Neuronal stem cell (in vitro differentiated cells): Measurements from ENCODE around the gene NRCAM.

Experiments used
- DNase-seq: peaks from one replicate; pipeline ENCODE4 v3.0.0-alpha.2; 2013; ENCODE audit warnings: low spot score
- H2AFZ ChIP-seq: one replicate; pipeline ENCODE4 v1.6.1; 2013; ENCODE audit warnings: mild to moderate bottlenecking, low read length, inconsistent platforms
- H2AK5ac ChIP-seq: 2 replicates; pipeline ENCODE4 v1.6.1; 2013; ENCODE audit warnings: low read depth, mild to moderate bottlenecking, inconsistent platforms, low read length, moderate library complexity, mixed read lengths
- H2BK120ac ChIP-seq: 2 replicates; pipeline ENCODE4 v1.6.1; 2013; ENCODE audit warnings: low read depth, mild to moderate bottlenecking, inconsistent platforms, low read length, moderate library complexity, mixed read lengths
- H2BK12ac ChIP-seq: one replicate; pipeline ENCODE4 v1.6.1; 2013; ENCODE audit warnings: low read length, inconsistent platforms
- H2BK15ac ChIP-seq: 2 replicates; pipeline ENCODE4 v1.6.1; 2013; ENCODE audit warnings: mild to moderate bottlenecking, low read length, inconsistent platforms, mixed read lengths
- H2BK5ac ChIP-seq: one replicate; pipeline ENCODE4 v1.6.1; 2013; ENCODE audit warnings: inconsistent platforms, mild to moderate bottlenecking, low read length, moderate library complexity
- H3K14ac ChIP-seq: one replicate; pipeline ENCODE4 v1.6.1; 2013; ENCODE audit warnings: low read length, inconsistent platforms
- H3K18ac ChIP-seq: 2 replicates; pipeline ENCODE4 v1.6.1; 2013; ENCODE audit warnings: low read length, inconsistent platforms
- H3K23ac ChIP-seq: 2 replicates; pipeline ENCODE4 v1.6.1; 2013; ENCODE audit warnings: low read depth, mild to moderate bottlenecking, mixed read lengths, low read length, inconsistent platforms; ENCODE audit not compliant: poor library complexity
- H3K27ac ChIP-seq: replicated peaks from 3 replicates; pipeline ENCODE4 v1.5.1; 2013; ENCODE audit warnings: low read length, inconsistent platforms
- H3K27me3 ChIP-seq, 3 experiments: 2 replicates each; pipeline ENCODE4 v1.6.1; 2013; ENCODE audit warnings: low read length in 3 of 3, mild to moderate bottlenecking in 2 of 3, inconsistent platforms in 1 of 3, low read depth in 1 of 3, mixed read lengths in 1 of 3, moderate library complexity in 1 of 3; ENCODE audit not compliant: control insufficient read depth in 3 of 3, insufficient read depth in 3 of 3
- H3K36me3 ChIP-seq, 2 donors: replicated peaks in 1 of 2; 2 replicates each; pipeline ENCODE4 v1.6.1; 2013; ENCODE audit warnings: low read length in 2 of 2; ENCODE audit not compliant: control insufficient read depth in 2 of 2, insufficient read depth in 2 of 2
- H3K4ac ChIP-seq: 2 replicates; pipeline ENCODE4 v1.6.1; 2013; ENCODE audit warnings: inconsistent platforms, mild to moderate bottlenecking, low read length, moderate library complexity
- H3K4me1 ChIP-seq, 2 donors: 1 replicate in 1 of 2; 2 replicates in 1 of 2; pipeline ENCODE4 v1.6.1; 2013; ENCODE audit warnings: low read length in 2 of 2, low read depth in 1 of 2; ENCODE audit not compliant: control insufficient read depth in 2 of 2, insufficient read depth in 1 of 2
- H3K4me2 ChIP-seq: one replicate; pipeline ENCODE4 v1.6.1; 2013; ENCODE audit warnings: mild to moderate bottlenecking, low read length, inconsistent platforms; ENCODE audit not compliant: insufficient read depth, poor library complexity, severe bottlenecking
- H3K4me3 ChIP-seq, 2 donors: 2 replicates each; pipeline ENCODE4 v1.5.1; 2013; ENCODE audit warnings: low read length in 2 of 2, mild to moderate bottlenecking in 2 of 2, inconsistent platforms in 1 of 2, moderate library complexity in 1 of 2
- H3K79me1 ChIP-seq: one replicate; pipeline ENCODE4 v1.6.1; 2013; ENCODE audit warnings: low read depth, mild to moderate bottlenecking, inconsistent platforms, low read length, moderate library complexity
- H3K9ac ChIP-seq: one replicate; pipeline ENCODE4 v1.6.1; 2013; ENCODE audit warnings: mild to moderate bottlenecking, low read depth, low read length, inconsistent platforms; ENCODE audit not compliant: poor library complexity
- H3K9me3 ChIP-seq, 2 donors: replicated peaks in 1 of 2; 2 replicates each; pipeline versions ENCODE3 to v1.6.1; 2013; ENCODE audit warnings: low read length in 2 of 2, mild to moderate bottlenecking in 2 of 2, inconsistent platforms in 1 of 2, low read depth in 1 of 2, mixed read lengths in 1 of 2, moderate library complexity in 1 of 2; ENCODE audit not compliant: control insufficient read depth in 2 of 2, insufficient read depth in 1 of 2
- H4K8ac ChIP-seq: one replicate; pipeline ENCODE4 v1.6.1; 2013; ENCODE audit warnings: low read depth, mild to moderate bottlenecking, inconsistent platforms, low read length, moderate library complexity
- H4K91ac ChIP-seq: one replicate; pipeline ENCODE4 v1.6.1; 2013; ENCODE audit warnings: low read length, low read depth, mild to moderate bottlenecking, inconsistent platforms; ENCODE audit not compliant: poor library complexity
- WGBS, 2 donors: extraction: QIAGEN DNeasy Blood & Tissue Kit; methylation state at CpG; one replicate each; pipeline ENCODE4 v1.1.7; 2013; ENCODE audit warnings: missing lambda C conversion rate in 2 of 2, mixed read lengths in 1 of 2; ENCODE audit not compliant: insufficient read length in 2 of 2, insufficient replicate concordance in 1 of 2; ENCODE audit errors: extremely low coverage in 2 of 2; 5-methylcytosine and 5-hydroxymethylcytosine counted together

The NRCAM gene

GRCh38 chr7:108136191-108136688, 320.0 kb downstream of the NRCAM start:
- no peak overlapping the region for H3K4me3 ChIP-seq
- H3K27ac ChIP-seq: no peak overlapping the region
- no peak overlapping the region for H3K18ac ChIP-seq
- no peaks in the 10 kb centered on the region for H3K79me1 ChIP-seq
- H3K4ac ChIP-seq: no peak overlapping the region
- H4K8ac ChIP-seq: no peak overlapping the region
- peaks cover 7 to 8% of the 10 kb centered on the region in 2 donors for H3K4me1 ChIP-seq
- no peak overlapping the region for H3K4me2 ChIP-seq
- no peaks in the 10 kb centered on the region for H3K36me3 ChIP-seq
- no peak overlapping the region for H2BK15ac ChIP-seq
- no peak overlapping the region for H2AK5ac ChIP-seq
- no peak overlapping the region for H4K91ac ChIP-seq
- H3K23ac ChIP-seq: no peak overlapping the region
- no peaks in the 10 kb centered on the region for H3K27me3 ChIP-seq
- no peaks in the 10 kb centered on the region for H3K9me3 ChIP-seq
- no peak for DNase-seq
- no peak overlapping the region for H2BK12ac ChIP-seq
- no peak overlapping the region for H2BK5ac ChIP-seq
- no peak overlapping the region for H3K14ac ChIP-seq
- H2BK120ac ChIP-seq: no peak overlapping the region
- H3K9ac ChIP-seq: no peak overlapping the region
- no CpG with 5 or more reads among the region's 4 CpGs for WGBS, 2 donors
- no peak overlapping the region for H2AFZ ChIP-seq

- no CpG with 5 or more reads among the region's 7 CpGs for WGBS, 2 donors
- DNase-seq: no peak
Observed at GRCh38 chr7:108135446-108136190, 320.6 kb downstream of the NRCAM start.

GRCh38 chr7:108134486-108134885, 321.8 kb downstream of the NRCAM start:
- Histone ChIP-seq H2BK15ac (no peak overlapping the region), H2BK120ac (no peak overlapping the region), H3K4me2 (no peak overlapping the region), H2BK5ac (no peak overlapping the region), H3K18ac (no peak overlapping the region), H2AK5ac (no peak overlapping the region), H3K4me3 (no peak overlapping the region), H3K4me1 (peaks cover 7 to 8% of the 10 kb centered on the region in 2 donors), H3K9me3 (no peaks in the 10 kb centered on the region), H3K9ac (no peak overlapping the region), H3K27ac (no peak overlapping the region), H3K79me1 (no peaks in the 10 kb centered on the region), H2AFZ (no peak overlapping the region), H3K36me3 (no peaks in the 10 kb centered on the region), H4K8ac (no peak overlapping the region), H3K14ac (no peak overlapping the region), H3K4ac (no peak overlapping the region), H2BK12ac (no peak overlapping the region), H3K27me3 (no peaks in the 10 kb centered on the region), H3K23ac (no peak overlapping the region), H4K91ac (no peak overlapping the region)
- no CpG with 5 or more reads among the region's 1 CpG for WGBS, 2 donors
- DNase-seq: no peak

More at GRCh38 chr7:108135446-108136190, 320.6 kb downstream of the NRCAM start:
- Histone ChIP-seq H3K14ac (no peak overlapping the region), H3K27ac (no peak overlapping the region), H3K27me3 (no peaks in the 10 kb centered on the region), H3K4me1 (peaks cover 7 to 8% of the 10 kb centered on the region in 2 donors), H3K79me1 (no peaks in the 10 kb centered on the region), H3K9me3 (no peaks in the 10 kb centered on the region), H3K23ac (no peak overlapping the region), H4K91ac (no peak overlapping the region), H2AK5ac (no peak overlapping the region), H3K4me2 (no peak overlapping the region), H2BK12ac (no peak overlapping the region), H3K4me3 (no peak overlapping the region), H3K36me3 (no peaks in the 10 kb centered on the region), H2AFZ (no peak overlapping the region), H2BK5ac (no peak overlapping the region), H2BK120ac (no peak overlapping the region), H2BK15ac (no peak overlapping the region), H4K8ac (no peak overlapping the region), H3K9ac (no peak overlapping the region), H3K4ac (no peak overlapping the region), H3K18ac (no peak overlapping the region)

- Histone ChIP-seq H3K23ac (no peak overlapping the region), H3K27me3 (peaks cover 0 to 3% (median 0%) of the 10 kb centered on the region in 3 experiments), H3K27ac (peak overlapping the region; percentile 84), H3K36me3 (no peaks in the 10 kb centered on the region), H3K79me1 (no peaks in the 10 kb centered on the region), H3K4me3 (no peak overlapping the region), H4K8ac (no peak overlapping the region), H2BK15ac (no peak overlapping the region), H4K91ac (no peak overlapping the region), H3K14ac (no peak overlapping the region), H2BK5ac (no peak overlapping the region), H3K4ac (no peak overlapping the region), H2AK5ac (no peak overlapping the region), H3K4me2 (no peak overlapping the region), H2BK12ac (peak overlapping the region; percentile 27), H2BK120ac (no peak overlapping the region), H3K18ac (peak overlapping the region; percentile 61), H3K9ac (no peak overlapping the region), H3K9me3 (no peaks in the 10 kb centered on the region), H2AFZ (peak overlapping the region; percentile 90), H3K4me1 (peaks cover 7 to 8% of the 10 kb centered on the region in 2 donors)
- peak; percentile 67 for DNase-seq
- whole genome bisulfite sequencing, 2 donors: no CpG with 5 or more reads among the region's 13 CpGs
Observed at GRCh38 chr7:108132551-108133265, 323.5 kb downstream of the NRCAM start.
